ENCODE results near the gene GNRH2. TPM values are rescaled to one million over a fixed set of nuclear protein-coding genes. Genes with fewer than 3 reads are reported as not detected.

GNRH2 gene, protein sequence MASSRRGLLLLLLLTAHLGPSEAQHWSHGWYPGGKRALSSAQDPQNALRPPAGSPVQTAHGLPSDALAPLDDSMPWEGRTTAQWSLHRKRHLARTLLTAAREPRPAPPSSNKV
- total RNA-seq = 0.75 TPM in 1 of 2 replicates, not detected in the other

- DNase-seq (no peak), ATAC-seq (ENCODE audit: low read depth) (no peak)
- ChIA-PET POLR2A (no interaction called here), CTCF (no interaction called here)
- TF ChIP-seq CTCF (IDR thresholded peaks at IDR 0.05) = no peak
- H3K27me3 Mint-ChIP-seq = no peaks in the 10 kb centered on the region
- no peaks in the 10 kb centered on the region for H3K9me3 Mint-ChIP-seq
- no peak within 1 kb of the TSS for H3K27ac Mint-ChIP-seq
- peaks cover 30% of the 10 kb centered on the region for H3K36me3 Mint-ChIP-seq (ENCODE audit: low read depth)
- peak within 1 kb of the TSS; percentile 84 for H3K4me3 Mint-ChIP-seq
- intact Hi-C loops (cut with micrococcal nuclease) = loop anchor here (10.0 kb wide), 1 partner anchor 971 kb away; the partner anchor contains the start of gene RNF24
- peaks cover 14% of the 10 kb centered on the region for H3K4me1 Mint-ChIP-seq
These were observed at the start of gene GNRH2 for GRCh38 chr20:3043322-3043721. GNRH2 (plus strand) TSS chr20:3043622; CDS start chr20:3044415, 793 bp downstream.

GRCh38 chr20:2995796-2996195, 47.6 kb upstream of the GNRH2 start:
- H3K4me1 Mint-ChIP-seq = no peaks in the 10 kb centered on the region
- H3K9me3 Mint-ChIP-seq = no peaks in the 10 kb centered on the region
- DNase-seq = no peak
- ATAC-seq (ENCODE audit: low read depth) = no peak
- intact Hi-C loops (cut with micrococcal nuclease) = no loop called here
- H3K36me3 Mint-ChIP-seq (ENCODE audit: low read depth) = peaks cover 64% of the 10 kb centered on the region
- no peaks in the 10 kb centered on the region for H3K27me3 Mint-ChIP-seq
- H3K27ac Mint-ChIP-seq = no peak overlapping the region
- ChIA-PET CTCF (no interaction called here), POLR2A (no interaction called here)
- no peak overlapping the region for H3K4me3 Mint-ChIP-seq
- TF ChIP-seq CTCF (IDR thresholded peaks at IDR 0.05) = no peak

DNA sequence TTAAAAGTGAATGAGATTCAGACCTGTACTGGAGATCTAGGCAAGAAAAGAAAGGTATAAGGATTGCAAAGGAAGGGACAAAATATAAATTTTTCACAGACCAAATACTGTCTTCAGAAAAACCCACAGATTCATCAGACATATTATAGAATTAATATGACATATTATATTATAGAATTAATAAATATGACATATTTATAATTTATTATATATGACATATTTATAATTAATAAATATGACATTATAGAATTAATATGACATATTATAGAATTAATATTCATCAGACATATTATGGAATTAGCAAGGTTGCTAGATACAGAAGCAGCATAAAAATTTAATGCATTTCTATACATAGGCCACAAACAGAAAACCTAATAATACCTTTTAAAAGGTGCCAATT, 44.7 kb upstream of the GNRH2 start:
- Mint-ChIP-seq H3K27ac (no peak overlapping the region), H3K4me3 (no peak overlapping the region), H3K9me3 (no peaks in the 10 kb centered on the region), H3K27me3 (no peaks in the 10 kb centered on the region), H3K4me1 (no peaks in the 10 kb centered on the region), H3K36me3 (ENCODE audit: low read depth) (peaks cover 38% of the 10 kb centered on the region)
- POLR2A ChIA-PET = no interaction called here
- ATAC-seq (ENCODE audit: low read depth) (no peak), DNase-seq (no peak)
- CTCF ChIA-PET = interaction anchor here (0.8 kb wide), 1 partner anchor 133 kb away, joined by 3 read pairs; no protein-coding TSS in a partner anchor
- intact Hi-C loops (cut with micrococcal nuclease) = no loop called here
- TF ChIP-seq CTCF (IDR thresholded peaks at IDR 0.05) = no peak

GRCh38 chr20:3000852-3001523, 42.4 kb upstream of the GNRH2 start:
- ChIA-PET CTCF (interaction anchor here (0.7 to 2.0 kb wide), 9 partner anchors 11 to 794 kb away, joined by 3 to 5 read pairs (median 3); partner anchors contain the start of gene PTPRA), POLR2A (interaction anchor here (0.5 to 1.3 kb wide), 3 partner anchors 160 to 477 kb away, joined by 3 to 9 read pairs (median 3); partner anchors contain the start of genes PCED1A and VPS16)
- Mint-ChIP-seq H3K4me3 (no peak overlapping the region), H3K9me3 (no peaks in the 10 kb centered on the region), H3K27ac (no peak overlapping the region), H3K36me3 (ENCODE audit: low read depth) (peaks cover 30% of the 10 kb centered on the region), H3K27me3 (no peaks in the 10 kb centered on the region), H3K4me1 (no peaks in the 10 kb centered on the region)
- intact Hi-C loops (cut with micrococcal nuclease) = loop anchor here (1.0 to 5.0 kb wide), 6 partner anchors 87 to 477 kb away; partner anchors contain the start of gene PTPRA
- DNase-seq (no peak), ATAC-seq (ENCODE audit: low read depth) (peak; percentile 66)
- no peak for TF ChIP-seq CTCF (IDR thresholded peaks at IDR 0.05)

GRCh38 chr20:3003416-3003815, 40.0 kb upstream of the GNRH2 start:
- no peak for ATAC-seq (ENCODE audit: low read depth)
- Mint-ChIP-seq H3K4me3 (no peak overlapping the region), H3K36me3 (ENCODE audit: low read depth) (peaks cover 32% of the 10 kb centered on the region), H3K4me1 (no peaks in the 10 kb centered on the region), H3K9me3 (no peaks in the 10 kb centered on the region), H3K27me3 (no peaks in the 10 kb centered on the region), H3K27ac (no peak overlapping the region)
- intact Hi-C loops (cut with micrococcal nuclease) = loop anchor here (5.0 kb wide), 1 partner anchor 131 kb away; the partner anchor contains the start of gene PTPRA
- TF ChIP-seq CTCF (IDR thresholded peaks at IDR 0.05) = no peak
- CTCF ChIA-PET = no interaction called here
- POLR2A ChIA-PET = no interaction called here
- DNase-seq = no peak

Measured in activated B cell treated with CpG ODN at 0.5 μM for 24 hours (primary cell).